Immature natural killer cell (primary cell): ENCODE results near the gene WDR7. TPM values are rescaled to one million over a fixed set of nuclear protein-coding genes. Genes with fewer than 3 reads are reported as not detected.

Source experiments
- DNase-seq, 3 donors: peaks; one replicate each; pipeline ENCODE4 v3.0.0; 2022; ENCODE audit warnings: mixed read lengths in 1 of 3
- H3K27ac Mint-ChIP-seq, 6 donors: one replicate each; pipeline ENCODE4 v1.8.0; 2020; ENCODE audit warnings: mixed read lengths in 6 of 6, mild to moderate bottlenecking in 5 of 6, inconsistent platforms in 4 of 6, moderate library complexity in 3 of 6
- H3K27me3 Mint-ChIP-seq, 3 donors: one replicate each; pipeline ENCODE4 v1.8.0; 2020 to 2021; ENCODE audit warnings: low read depth in 3 of 3, mild to moderate bottlenecking in 3 of 3, mixed read lengths in 3 of 3, moderate library complexity in 3 of 3, inconsistent platforms in 1 of 3
- H3K36me3 Mint-ChIP-seq, 3 donors: one replicate each; pipeline ENCODE4 v1.8.0; 2020; ENCODE audit warnings: mixed read lengths in 3 of 3, inconsistent platforms in 2 of 3, mild to moderate bottlenecking in 2 of 3
- H3K4me1 Mint-ChIP-seq, 2 donors: one replicate each; pipeline ENCODE4 v1.8.0; 2020; ENCODE audit warnings: inconsistent platforms in 2 of 2, mild to moderate bottlenecking in 2 of 2, mixed read lengths in 2 of 2, moderate library complexity in 1 of 2
- H3K4me3 Mint-ChIP-seq, 5 donors: one replicate each; pipeline ENCODE4 v1.8.0; 2020; ENCODE audit warnings: mild to moderate bottlenecking in 5 of 5, mixed read lengths in 5 of 5, inconsistent platforms in 3 of 5, moderate library complexity in 3 of 5
- H3K9me3 Mint-ChIP-seq, 6 donors: one replicate each; pipeline ENCODE4 v1.8.0; 2020; ENCODE audit warnings: mild to moderate bottlenecking in 6 of 6, mixed read lengths in 6 of 6, inconsistent platforms in 4 of 6, moderate library complexity in 3 of 6
- polyA plus RNA-seq, 3 donors: library from polyadenylated mRNA; unstranded; fragments of 300-500 nt; fragmentation: Illumina TruSeq; gene quantifications; one replicate each; pipeline ENCODE4 v1.2.3, GENCODE V29; 2021

The WDR7 gene
- polyA plus RNA-seq, 3 donors from 2014 or later = 18.3 to 38.2 (median 23.3) TPM

- H3K36me3 Mint-ChIP-seq = peaks cover 0 to 7% (median 2%) of the 10 kb centered on the region in 3 donors
- no peaks in the 10 kb centered on the region for H3K4me1 Mint-ChIP-seq
- H3K27ac Mint-ChIP-seq = no peak overlapping the region
- no peak overlapping the region for H3K4me3 Mint-ChIP-seq
- H3K27me3 Mint-ChIP-seq = no peaks in the 10 kb centered on the region
- no peaks in the 10 kb centered on the region for H3K9me3 Mint-ChIP-seq
- DNase-seq = no peak
Observed at GRCh38 chr18:56997200-56997599, 346.0 kb downstream of the WDR7 start.

GRCh38 chr18:56999823-57000222, 348.7 kb downstream of the WDR7 start:
- peaks cover 11% of the 10 kb centered on the region in 2 donors for H3K4me1 Mint-ChIP-seq
- peaks cover 0 to 7% (median 2%) of the 10 kb centered on the region in 3 donors for H3K36me3 Mint-ChIP-seq
- H3K27ac Mint-ChIP-seq = no peak overlapping the region
- DNase-seq = no peak
- H3K4me3 Mint-ChIP-seq = no peak overlapping the region
- no peaks in the 10 kb centered on the region for H3K9me3 Mint-ChIP-seq
- H3K27me3 Mint-ChIP-seq = no peaks in the 10 kb centered on the region

GRCh38 chr18:57002627-57003026, 351.5 kb downstream of the WDR7 start:
- H3K27ac Mint-ChIP-seq = no peak overlapping the region
- H3K9me3 Mint-ChIP-seq = no peaks in the 10 kb centered on the region
- H3K27me3 Mint-ChIP-seq = no peaks in the 10 kb centered on the region
- peaks cover 17 to 24% of the 10 kb centered on the region in 2 donors for H3K4me1 Mint-ChIP-seq
- DNase-seq = no peak
- H3K4me3 Mint-ChIP-seq = no peak overlapping the region
- peaks cover under 1 to 7% (median 2%) of the 10 kb centered on the region in 3 donors for H3K36me3 Mint-ChIP-seq

- Mint-ChIP-seq H3K27me3 (no peaks in the 10 kb centered on the region), H3K9me3 (no peaks in the 10 kb centered on the region)
Observed at GRCh38 chr18:57003342-57003741, 352.2 kb downstream of the WDR7 start.

GRCh38 chr18:57004366-57005121, 353.4 kb downstream of the WDR7 start:
- Mint-ChIP-seq H3K27ac (peak overlapping the region; percentile 70 to 82 (median 75)), H3K27me3 (no peaks in the 10 kb centered on the region), H3K9me3 (no peaks in the 10 kb centered on the region), H3K4me1 (peaks cover 21 to 34% of the 10 kb centered on the region in 2 donors), H3K36me3 (peaks cover 6 to 11% (median 7%) of the 10 kb centered on the region in 3 donors), H3K4me3 (peak overlapping the region in 3 of 5 donors; percentile 18 to 65 (median 28))
- peak in 2 of 3 donors; percentile 3 to 16 for DNase-seq

More at GRCh38 chr18:57003342-57003741, 352.2 kb downstream of the WDR7 start:
- DNase-seq = no peak
- Mint-ChIP-seq H3K36me3 (peaks cover 6 to 8% (median 7%) of the 10 kb centered on the region in 3 donors), H3K4me1 (peaks cover 18 to 31% of the 10 kb centered on the region in 2 donors), H3K27ac (no peak overlapping the region), H3K4me3 (no peak overlapping the region)

GRCh38 chr18:57008001-57008686, 357.0 kb downstream of the WDR7 start:
- Mint-ChIP-seq H3K4me3 (no peak overlapping the region), H3K9me3 (no peaks in the 10 kb centered on the region), H3K27me3 (no peaks in the 10 kb centered on the region), H3K27ac (peak overlapping the region in 1 of 6 donors; percentile 47), H3K4me1 (peaks cover 21 to 34% of the 10 kb centered on the region in 2 donors), H3K36me3 (peaks cover 4 to 11% (median 7%) of the 10 kb centered on the region in 3 donors)
- no peak for DNase-seq

GRCh38 chr18:57009844-57010243, 358.7 kb downstream of the WDR7 start:
- peaks cover 4 to 11% (median 11%) of the 10 kb centered on the region in 3 donors for H3K36me3 Mint-ChIP-seq
- no peak overlapping the region for H3K4me3 Mint-ChIP-seq
- no peak for DNase-seq
- peaks cover 0 to 3% (median 0%) of the 10 kb centered on the region in 3 donors for H3K27me3 Mint-ChIP-seq
- no peak overlapping the region for H3K27ac Mint-ChIP-seq
- H3K4me1 Mint-ChIP-seq = peaks cover 10 to 24% of the 10 kb centered on the region in 2 donors
- H3K9me3 Mint-ChIP-seq = no peaks in the 10 kb centered on the region

GRCh38 chr18:57014772-57015413, 363.7 kb downstream of the WDR7 start:
- Mint-ChIP-seq H3K4me3 (no peak overlapping the region), H3K4me1 (peaks cover 20 to 34% of the 10 kb centered on the region in 2 donors), H3K27me3 (peaks cover 0 to 3% (median 0%) of the 10 kb centered on the region in 3 donors), H3K36me3 (peaks cover 0 to 4% (median 0%) of the 10 kb centered on the region in 3 donors), H3K27ac (no peak overlapping the region), H3K9me3 (no peaks in the 10 kb centered on the region)
- no peak for DNase-seq

- Mint-ChIP-seq H3K27ac (no peak overlapping the region), H3K4me1 (peaks cover 20 to 34% of the 10 kb centered on the region in 2 donors), H3K9me3 (no peaks in the 10 kb centered on the region), H3K36me3 (peaks cover 0 to 4% (median 0%) of the 10 kb centered on the region in 3 donors), H3K27me3 (peaks cover 0 to 3% (median 0%) of the 10 kb centered on the region in 3 donors), H3K4me3 (no peak overlapping the region)
- DNase-seq = no peak
Observed at GRCh38 chr18:57015451-57015850, 364.3 kb downstream of the WDR7 start.

- DNase-seq = no peak
- H3K4me1 Mint-ChIP-seq = peaks cover 20 to 34% of the 10 kb centered on the region in 2 donors
- peaks cover 14 to 20% (median 15%) of the 10 kb centered on the region in 3 donors for H3K36me3 Mint-ChIP-seq
- peaks cover 0 to 3% (median 3%) of the 10 kb centered on the region in 3 donors for H3K27me3 Mint-ChIP-seq
- no peak overlapping the region for H3K4me3 Mint-ChIP-seq
- no peaks in the 10 kb centered on the region for H3K9me3 Mint-ChIP-seq
- H3K27ac Mint-ChIP-seq = no peak overlapping the region
Observed at GRCh38 chr18:57018845-57019244, 367.7 kb downstream of the WDR7 start.

- DNase-seq = no peak
- no peaks in the 10 kb centered on the region for H3K9me3 Mint-ChIP-seq
- H3K36me3 Mint-ChIP-seq = peaks cover 23 to 30% (median 29%) of the 10 kb centered on the region in 3 donors
- peaks cover 0 to 5% of the 10 kb centered on the region in 2 donors for H3K4me1 Mint-ChIP-seq
- H3K4me3 Mint-ChIP-seq = no peak overlapping the region
- peaks cover 0 to 3% (median 0%) of the 10 kb centered on the region in 3 donors for H3K27me3 Mint-ChIP-seq
- peak overlapping the region in 1 of 6 donors; percentile 78 for H3K27ac Mint-ChIP-seq
Observed at GRCh38 chr18:57022716-57023115, 371.6 kb downstream of the WDR7 start.

GRCh38 chr18:57023275-57023882, 372.2 kb downstream of the WDR7 start:
- H3K27ac Mint-ChIP-seq = no peak overlapping the region

GRCh38 chr18:57025540-57025939, 374.4 kb downstream of the WDR7 start:
- Mint-ChIP-seq H3K4me1 (no peaks in the 10 kb centered on the region), H3K4me3 (no peak overlapping the region), H3K27ac (no peak overlapping the region), H3K27me3 (peaks cover 0 to 3% (median 0%) of the 10 kb centered on the region in 3 donors), H3K9me3 (no peaks in the 10 kb centered on the region), H3K36me3 (peaks cover 37 to 49% (median 42%) of the 10 kb centered on the region in 3 donors)
- DNase-seq = no peak

More at GRCh38 chr18:57023275-57023882, 372.2 kb downstream of the WDR7 start:
- peaks cover 0 to 3% (median 0%) of the 10 kb centered on the region in 3 donors for H3K27me3 Mint-ChIP-seq
- peaks cover 27 to 35% (median 32%) of the 10 kb centered on the region in 3 donors for H3K36me3 Mint-ChIP-seq
- no peaks in the 10 kb centered on the region for H3K9me3 Mint-ChIP-seq
- H3K4me3 Mint-ChIP-seq = no peak overlapping the region
- DNase-seq = no peak
- H3K4me1 Mint-ChIP-seq = no peaks in the 10 kb centered on the region
